ENCODE measurements around the gene FJX1. TPM values are rescaled to one million over a fixed set of nuclear protein-coding genes. Genes with fewer than 3 reads are reported as not detected.
A peak's percentile ranks its signal among the peaks of the same experiment; 100 is the strongest.

The FJX1 gene
- total RNA-seq, 6 donors from 2014 or later, result 2.5 to 9.2 (median 6.1) TPM

GRCh38 chr11:35639591-35640179 lies 21.4 kb downstream of the FJX1 start:
- 74 to 75% methylated on average over 9 of the region's 9 CpGs for WGBS, 2 donors
- H3K4me1 ChIP-seq, result peaks cover 0 to 8% (median 0%) of the 10 kb centered on the region in 4 donors
- ATAC-seq (ENCODE audit: low FRiP score in 2 of 2) (no peak), DNase-seq (no peak)
- no peaks in the 10 kb centered on the region for H3K36me3 ChIP-seq
- no peak overlapping the region for H3K4me3 ChIP-seq
- TF ChIP-seq POLR2A (IDR thresholded peaks at IDR 0.05) (no peak), CTCF (IDR thresholded peaks at IDR 0.05) (no peak), EP300 (IDR thresholded peaks at IDR 0.05) (no peak), POLR2AphosphoS5 (IDR thresholded peaks at IDR 0.05) (no peak)
- no peaks in the 10 kb centered on the region for H3K27me3 ChIP-seq
- no peak overlapping the region for H3K27ac ChIP-seq
- H3K9me3 ChIP-seq, result no peaks in the 10 kb centered on the region

GRCh38 chr11:35641171-35641897 lies 23.1 kb downstream of the FJX1 start:
- H3K4me3 ChIP-seq, result no peak overlapping the region
- TF ChIP-seq EP300 (IDR thresholded peaks at IDR 0.05) (no peak), POLR2AphosphoS5 (IDR thresholded peaks at IDR 0.05) (no peak), CTCF (IDR thresholded peaks at IDR 0.05) (no peak), POLR2A (IDR thresholded peaks at IDR 0.05) (no peak)
- H3K27me3 ChIP-seq, result no peaks in the 10 kb centered on the region
- H3K4me1 ChIP-seq, result peaks cover 0 to 8% (median 0%) of the 10 kb centered on the region in 4 donors
- peak overlapping the region in 1 of 4 donors; percentile 5 for H3K27ac ChIP-seq
- H3K36me3 ChIP-seq, result no peaks in the 10 kb centered on the region
- DNase-seq (no peak), ATAC-seq (ENCODE audit: low FRiP score in 2 of 2) (no peak)
- 67 to 73% methylated on average over 6 of the region's 6 CpGs for WGBS, 2 donors
- H3K9me3 ChIP-seq, result no peaks in the 10 kb centered on the region

- H3K4me1 ChIP-seq, result peaks cover 0 to 8% (median 0%) of the 10 kb centered on the region in 4 donors
- no peak for TF ChIP-seq POLR2A (IDR thresholded peaks at IDR 0.05)
- no peak for TF ChIP-seq POLR2AphosphoS5 (IDR thresholded peaks at IDR 0.05)
- TF ChIP-seq CTCF (IDR thresholded peaks at IDR 0.05), result no peak
- 90 to 92% methylated on average over 3 of the region's 3 CpGs for WGBS, 2 donors
- H3K27ac ChIP-seq, result no peak overlapping the region
- H3K9me3 ChIP-seq, result no peaks in the 10 kb centered on the region
- no peaks in the 10 kb centered on the region for H3K36me3 ChIP-seq
- ATAC-seq (ENCODE audit: low FRiP score in 2 of 2) (no peak), DNase-seq (no peak)
- no peak overlapping the region for H3K4me3 ChIP-seq
- H3K27me3 ChIP-seq, result no peaks in the 10 kb centered on the region
Measured at GRCh38 chr11:35641964-35642363, 23.7 kb downstream of the FJX1 start.

- no peak for TF ChIP-seq POLR2AphosphoS5 (IDR thresholded peaks at IDR 0.05)
- no peak for TF ChIP-seq CTCF (IDR thresholded peaks at IDR 0.05)
- TF ChIP-seq POLR2A (IDR thresholded peaks at IDR 0.05), result no peak
- TF ChIP-seq EP300 (IDR thresholded peaks at IDR 0.05), result no peak
- ATAC-seq (ENCODE audit: low FRiP score in 2 of 2), result no peak
- WGBS, 2 donors, result 77 to 78% methylated on average over 8 of the region's 8 CpGs
Measured at GRCh38 chr11:35647421-35648093, 29.3 kb downstream of the FJX1 start.

More at GRCh38 chr11:35647421-35648093, 29.3 kb downstream of the FJX1 start:
- Histone ChIP-seq H3K27me3 (no peaks in the 10 kb centered on the region), H3K4me3 (no peak overlapping the region), H3K27ac (no peak overlapping the region), H3K36me3 (no peaks in the 10 kb centered on the region), H3K9me3 (no peaks in the 10 kb centered on the region), H3K4me1 (no peaks in the 10 kb centered on the region)
- no peak for DNase-seq
